Measurements from ENCODE around the gene CDH23.

Gene CDH23

DNA sequence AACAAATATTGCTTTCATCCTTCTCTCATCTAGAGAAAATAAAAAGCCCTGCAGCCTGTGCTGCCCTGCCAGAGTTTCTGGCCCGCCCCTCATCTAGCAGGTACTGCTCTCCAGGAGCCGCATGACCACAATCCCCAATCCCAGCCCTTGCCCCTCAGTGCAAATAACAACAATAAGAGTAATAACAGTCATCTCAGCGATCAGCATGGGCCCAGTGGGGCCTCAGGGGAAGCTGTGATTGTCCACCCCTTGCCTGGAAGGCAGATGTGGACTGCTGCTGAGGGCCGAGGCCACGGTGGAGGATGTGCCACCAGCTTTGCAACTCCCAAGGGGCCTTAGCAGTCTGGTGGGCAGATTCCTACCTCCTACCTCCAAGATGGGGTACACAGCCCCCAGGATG is 106.1 kb downstream of the CDH23 start:
- Histone ChIP-seq H3K36me3 (ENCODE audit: insufficient read depth, low read length) (no peaks in the 10 kb centered on the region), H4K20me1 (ENCODE audit: insufficient read depth, low read length, poor library complexity, severe bottlenecking) (no peaks in the 10 kb centered on the region), H3K9me3 (ENCODE audit: insufficient read depth, low read depth, low read length) (no peaks in the 10 kb centered on the region), H3F3A (ENCODE audit: low read depth) (no peaks in the 10 kb centered on the region), H3K27me3 (ENCODE audit: insufficient read depth, low read length, poor library complexity, severe bottlenecking) (no peaks in the 10 kb centered on the region), H3K79me2 (ENCODE audit: insufficient read depth, low read length) (no peaks in the 10 kb centered on the region), H3K4me1 (ENCODE audit: insufficient read depth, low read length, poor library complexity, severe bottlenecking) (peaks cover 11% of the 10 kb centered on the region), H3K4me3 (ENCODE audit: low read length, poor library complexity, severe bottlenecking) (no peak overlapping the region), H3K9me2 (replicated peaks; ENCODE audit: low read depth, low read length) (no peaks in the 10 kb centered on the region), H3K4me2 (ENCODE audit: low read depth, low read length, poor library complexity, severe bottlenecking) (no peak overlapping the region), H2AFZ (ENCODE audit: low read length) (no peak overlapping the region), H3K9ac (ENCODE audit: low read depth, low read length, poor library complexity, severe bottlenecking) (no peak overlapping the region)
- TF ChIP-seq EZH2phosphoT487 (IDR thresholded peaks at IDR 0.05; ENCODE audit: borderline replicate concordance) = no peak
- TF ChIP-seq, protein P1, sequence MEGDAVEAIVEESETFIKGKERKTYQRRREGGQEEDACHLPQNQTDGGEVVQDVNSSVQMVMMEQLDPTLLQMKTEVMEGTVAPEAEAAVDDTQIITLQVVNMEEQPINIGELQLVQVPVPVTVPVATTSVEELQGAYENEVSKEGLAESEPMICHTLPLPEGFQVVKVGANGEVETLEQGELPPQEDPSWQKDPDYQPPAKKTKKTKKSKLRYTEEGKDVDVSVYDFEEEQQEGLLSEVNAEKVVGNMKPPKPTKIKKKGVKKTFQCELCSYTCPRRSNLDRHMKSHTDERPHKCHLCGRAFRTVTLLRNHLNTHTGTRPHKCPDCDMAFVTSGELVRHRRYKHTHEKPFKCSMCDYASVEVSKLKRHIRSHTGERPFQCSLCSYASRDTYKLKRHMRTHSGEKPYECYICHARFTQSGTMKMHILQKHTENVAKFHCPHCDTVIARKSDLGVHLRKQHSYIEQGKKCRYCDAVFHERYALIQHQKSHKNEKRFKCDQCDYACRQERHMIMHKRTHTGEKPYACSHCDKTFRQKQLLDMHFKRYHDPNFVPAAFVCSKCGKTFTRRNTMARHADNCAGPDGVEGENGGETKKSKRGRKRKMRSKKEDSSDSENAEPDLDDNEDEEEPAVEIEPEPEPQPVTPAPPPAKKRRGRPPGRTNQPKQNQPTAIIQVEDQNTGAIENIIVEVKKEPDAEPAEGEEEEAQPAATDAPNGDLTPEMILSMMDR (conservative IDR thresholded peaks at IDR 0.05; ENCODE audit: low read length) = no peak

DNA sequence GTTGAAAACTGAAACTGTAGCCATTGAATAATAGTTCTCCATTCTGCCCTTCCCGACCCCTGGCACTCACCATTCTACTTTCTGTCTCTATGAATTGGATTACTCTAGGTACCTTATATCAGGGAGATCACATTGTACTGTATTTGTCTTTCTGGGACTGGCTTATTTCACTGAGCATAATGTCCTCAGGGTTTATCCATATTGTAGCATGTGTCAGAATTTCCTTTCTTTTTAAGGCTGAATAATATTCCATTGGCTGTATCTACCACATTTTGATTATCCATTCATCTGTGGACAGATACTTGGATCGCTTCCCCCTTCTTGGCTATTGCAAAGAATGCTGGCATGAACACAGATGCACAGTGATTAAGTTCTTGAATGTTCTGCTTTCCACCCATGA is 107.4 kb downstream of the CDH23 start:
- TF ChIP-seq, protein P1 (conservative IDR thresholded peaks at IDR 0.05; ENCODE audit: low read length) = no peak
- TF ChIP-seq EZH2phosphoT487 (IDR thresholded peaks at IDR 0.05; ENCODE audit: borderline replicate concordance) = no peak
- Histone ChIP-seq H2AFZ (ENCODE audit: low read length) (peak overlapping the region; percentile 62; the same call in 1 of the 2 replicates), H3K9me3 (ENCODE audit: insufficient read depth, low read depth, low read length) (no peaks in the 10 kb centered on the region)

DNA sequence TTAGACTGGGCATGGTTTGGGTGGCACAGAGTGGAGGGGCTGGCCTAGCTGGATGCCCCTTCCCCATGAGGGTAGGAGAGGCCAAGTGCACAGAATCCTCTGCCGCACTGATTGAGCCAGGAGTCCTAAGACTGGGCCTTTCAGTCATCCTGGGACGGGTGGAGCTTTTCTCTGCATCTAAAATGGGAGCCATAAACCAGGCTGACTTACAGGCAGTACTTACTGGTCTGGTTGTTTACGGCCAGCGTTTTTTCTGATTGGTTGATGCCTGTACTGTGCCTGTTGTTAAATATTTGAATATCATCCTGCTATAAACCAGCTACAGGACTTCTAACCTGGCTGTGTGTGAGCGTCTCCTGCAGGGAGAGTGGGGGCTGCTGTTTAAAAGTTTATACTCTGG is 107.8 kb downstream of the CDH23 start:
- Histone ChIP-seq H3F3A (ENCODE audit: low read depth) (no peaks in the 10 kb centered on the region), H3K9ac (ENCODE audit: low read depth, low read length, poor library complexity, severe bottlenecking) (no peak overlapping the region), H3K36me3 (ENCODE audit: insufficient read depth, low read length) (no peaks in the 10 kb centered on the region), H3K27me3 (ENCODE audit: insufficient read depth, low read length, poor library complexity, severe bottlenecking) (no peaks in the 10 kb centered on the region), H3K4me2 (ENCODE audit: low read depth, low read length, poor library complexity, severe bottlenecking) (peak overlapping the region; percentile 51), H4K20me1 (ENCODE audit: insufficient read depth, low read length, poor library complexity, severe bottlenecking) (no peaks in the 10 kb centered on the region), H3K9me3 (ENCODE audit: insufficient read depth, low read depth, low read length) (no peaks in the 10 kb centered on the region), H2AFZ (ENCODE audit: low read length) (peak overlapping the region; percentile 62), H3K9me2 (replicated peaks; ENCODE audit: low read depth, low read length) (no peaks in the 10 kb centered on the region), H3K79me2 (ENCODE audit: insufficient read depth, low read length) (no peaks in the 10 kb centered on the region), H3K4me1 (ENCODE audit: insufficient read depth, low read length, poor library complexity, severe bottlenecking) (peaks cover 11% of the 10 kb centered on the region), H3K4me3 (ENCODE audit: low read length, poor library complexity, severe bottlenecking) (peak overlapping the region; percentile 29)
- TF ChIP-seq, protein P1 (conservative IDR thresholded peaks at IDR 0.05; ENCODE audit: low read length) = no peak
- no peak for TF ChIP-seq EZH2phosphoT487 (IDR thresholded peaks at IDR 0.05; ENCODE audit: borderline replicate concordance)

More for the DNA sequence above, 107.4 kb downstream of the CDH23 start:
- Histone ChIP-seq H3K4me3 (ENCODE audit: low read length, poor library complexity, severe bottlenecking) (no peak overlapping the region), H3K79me2 (ENCODE audit: insufficient read depth, low read length) (no peaks in the 10 kb centered on the region), H3K9ac (ENCODE audit: low read depth, low read length, poor library complexity, severe bottlenecking) (no peak overlapping the region), H3K4me1 (ENCODE audit: insufficient read depth, low read length, poor library complexity, severe bottlenecking) (peaks cover 11% of the 10 kb centered on the region), H4K20me1 (ENCODE audit: insufficient read depth, low read length, poor library complexity, severe bottlenecking) (no peaks in the 10 kb centered on the region), H3K9me2 (replicated peaks; ENCODE audit: low read depth, low read length) (no peaks in the 10 kb centered on the region), H3K4me2 (ENCODE audit: low read depth, low read length, poor library complexity, severe bottlenecking) (no peak overlapping the region), H3K36me3 (ENCODE audit: insufficient read depth, low read length) (no peaks in the 10 kb centered on the region), H3F3A (ENCODE audit: low read depth) (no peaks in the 10 kb centered on the region), H3K27me3 (ENCODE audit: insufficient read depth, low read length, poor library complexity, severe bottlenecking) (no peaks in the 10 kb centered on the region)

Measured in Loucy (cell line).